GM23338 (cell line): ENCODE results near the gene PDCD7.

Experiments used
- CTCF ChIP-seq, 2 experiments: fragments of 200-600 bp in 1 of 2; sonication (generic) in 1 of 2; conservative IDR thresholded peaks; 2 replicates each; pipeline versions ENCODE4 v1.5.1 to v1.6.1; 2016 to 2017; ENCODE audit warnings: antibody characterized with exemption in 2 of 2, low read depth in 2 of 2, mild to moderate bottlenecking in 2 of 2, moderate library complexity in 1 of 2
- ETS1 ChIP-seq: IDR thresholded peaks from 2 replicates; pipeline ENCODE4 v1.6.1; 2016; ENCODE audit warnings: antibody characterized with exemption
- EZH2 ChIP-seq: fragments of 200-600 bp; sonication (generic); IDR thresholded peaks from one replicate; pipeline ENCODE4 v1.8.0; 2017; ENCODE audit warnings: antibody characterized with exemption, mild to moderate bottlenecking, low read depth; ENCODE audit not compliant: unreplicated experiment
- EZH2phosphoT487 ChIP-seq: fragments of 200-600 bp; sonication (generic); IDR thresholded peaks from one replicate; pipeline ENCODE4 v1.8.1; 2018; ENCODE audit warnings: antibody characterized with exemption; ENCODE audit not compliant: unreplicated experiment
- NANOG ChIP-seq: IDR thresholded peaks from 2 replicates; pipeline ENCODE4 v1.6.1; 2016; ENCODE audit warnings: antibody characterized with exemption, borderline replicate concordance
- POLR2AphosphoS5 ChIP-seq: IDR thresholded peaks from 2 replicates; pipeline ENCODE4 v1.6.1; 2016; ENCODE audit warnings: antibody characterized with exemption, low read depth
- REST ChIP-seq: IDR thresholded peaks from one replicate; pipeline ENCODE4 v1.6.1; 2018; ENCODE audit warnings: antibody characterized with exemption; ENCODE audit not compliant: unreplicated experiment
- STAT1 ChIP-seq: IDR thresholded peaks from one replicate; pipeline ENCODE4 v1.6.1; 2016; ENCODE audit warnings: antibody characterized with exemption; ENCODE audit not compliant: unreplicated experiment
- ZNF114 ChIP-seq: fragments of 250-450 bp; sonication (Bioruptor Pico); IDR thresholded peaks from 2 replicates; pipeline ENCODE4 v1.5.0; 2020; ENCODE audit warnings: mild to moderate bottlenecking, moderate library complexity
- ZNF331 ChIP-seq: fragments of 250-450 bp; sonication (Bioruptor Pico); IDR thresholded peaks from 2 replicates; pipeline ENCODE4 v1.5.0; 2020; ENCODE audit warnings: low read depth, mild to moderate bottlenecking, moderate library complexity

GRCh38 chr15:65171428-65171827 is 37.8 kb upstream of the PDCD7 start:
- TF ChIP-seq ZNF331 (CRISPR knock-in tag) (no peak), CTCF (conservative IDR thresholded peaks at IDR 0.05; ENCODE audit: low read depth in 2 of 2) (no peak), EZH2 (no peak), EZH2phosphoT487 (no peak), POLR2AphosphoS5 (no peak), REST (no peak), ETS1 (no peak), NANOG (no peak), STAT1 (no peak), ZNF114 (CRISPR knock-in tag) (no peak)
